GM19240 (cell line): ENCODE data around the gene NR1D1.

Experiments
- DNase-seq: peaks from one replicate; pipeline ENCODE4 v3.0.0; 2011; ENCODE audit warnings: low spot score; ENCODE audit not compliant: insufficient read length

The NR1D1 gene

DNA sequence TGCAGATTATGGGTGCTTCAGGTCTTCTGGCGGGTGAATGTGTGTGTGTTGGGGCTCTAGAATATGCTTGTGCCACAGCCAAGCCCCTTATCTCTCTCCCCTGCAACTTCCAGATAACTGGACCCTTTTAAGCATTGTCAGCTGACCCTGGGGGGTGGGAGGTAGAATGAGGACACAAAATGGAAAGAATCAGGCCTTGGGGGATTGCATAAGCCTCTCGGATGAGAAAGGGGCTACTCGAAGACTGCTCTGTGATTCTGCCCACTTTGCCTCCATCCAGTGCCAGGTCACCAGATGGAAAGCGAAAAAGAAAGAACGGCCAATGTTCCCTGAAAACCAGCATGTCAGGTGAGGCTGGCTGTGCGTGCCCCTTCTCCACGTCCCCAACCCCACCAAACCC, 23.8 kb downstream of the NR1D1 start:
- no peak for DNase-seq

DNA sequence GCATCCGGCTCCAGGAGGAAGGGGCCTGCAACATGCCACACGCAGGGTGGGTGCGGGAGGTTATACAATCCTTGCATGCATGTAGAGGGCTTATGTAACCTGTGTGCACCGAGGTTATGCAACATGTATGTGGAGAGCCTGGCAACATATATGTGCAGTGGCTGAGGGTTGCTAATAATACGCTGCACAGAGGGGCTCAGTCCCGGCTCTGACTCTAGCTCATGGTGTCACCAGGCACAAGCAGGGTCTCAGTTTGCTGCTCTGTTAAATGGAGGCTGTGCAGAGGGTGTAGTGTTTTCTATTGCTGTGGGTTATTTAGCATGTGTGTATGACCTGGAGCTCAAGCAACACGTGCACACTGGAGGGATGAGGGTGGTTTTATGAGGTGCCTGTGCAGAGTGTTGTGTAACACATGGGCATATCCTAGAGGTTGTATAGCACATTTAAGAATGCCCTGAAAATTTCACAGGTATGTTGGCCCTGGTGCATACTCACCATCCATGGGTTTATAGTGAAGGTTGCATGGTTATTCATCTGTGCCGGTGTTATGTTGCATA, 24.4 kb downstream of the NR1D1 start:
- no peak for DNase-seq

DNA sequence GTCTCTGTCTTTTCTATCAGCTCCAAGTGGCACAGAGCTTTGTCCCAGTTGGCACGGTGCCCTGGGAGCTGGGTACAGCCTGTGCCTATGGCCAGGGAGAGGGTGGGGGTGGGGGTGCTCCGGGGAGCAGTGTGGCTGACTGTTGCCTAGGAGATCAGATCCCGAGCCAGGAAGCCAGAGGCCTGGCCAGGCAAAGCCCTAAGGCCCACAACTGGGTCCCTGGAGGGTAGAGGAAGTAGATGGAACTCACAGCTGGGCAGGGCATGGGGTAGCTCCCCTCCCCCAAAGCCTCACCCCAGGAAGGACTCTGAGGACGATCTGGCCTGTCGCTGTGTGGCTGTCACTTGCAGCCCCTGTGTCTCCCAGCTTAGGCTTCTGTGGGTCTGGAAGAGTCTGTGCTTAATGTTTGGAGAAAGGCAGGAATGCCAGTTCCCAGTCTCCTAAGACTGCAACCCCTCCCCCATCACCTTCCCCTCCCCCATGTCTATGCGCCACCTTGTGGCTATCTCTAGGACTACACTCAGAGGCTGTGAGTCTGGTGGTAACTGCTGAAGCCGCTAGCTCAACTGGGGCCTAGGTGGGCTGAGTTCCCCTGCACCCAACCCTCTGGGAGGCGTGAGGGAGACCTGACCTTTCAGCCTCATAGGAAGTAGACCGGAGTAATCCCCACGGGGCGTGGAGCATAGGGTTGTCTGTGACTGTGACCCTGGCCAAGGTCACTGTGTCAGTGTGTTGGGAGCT, 25.0 kb downstream of the NR1D1 start:
- DNase-seq: peak; percentile 50

DNA sequence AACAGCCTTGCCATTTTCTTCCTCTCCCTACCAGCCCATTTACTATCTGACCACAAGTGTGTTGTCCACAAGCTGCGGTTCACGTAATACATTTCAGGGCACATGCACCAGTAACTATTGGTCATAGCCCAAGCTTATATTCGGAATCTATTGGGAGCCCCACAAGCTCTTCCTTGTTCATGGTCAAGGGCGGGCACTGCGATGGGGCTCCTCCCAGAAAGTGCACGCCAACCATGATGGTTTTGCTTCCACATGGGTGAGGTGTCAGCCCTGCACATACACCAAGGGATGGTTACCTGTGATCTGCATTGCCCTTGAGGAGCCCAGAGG, 25.6 kb downstream of the NR1D1 start:
- DNase-seq: no peak

DNA sequence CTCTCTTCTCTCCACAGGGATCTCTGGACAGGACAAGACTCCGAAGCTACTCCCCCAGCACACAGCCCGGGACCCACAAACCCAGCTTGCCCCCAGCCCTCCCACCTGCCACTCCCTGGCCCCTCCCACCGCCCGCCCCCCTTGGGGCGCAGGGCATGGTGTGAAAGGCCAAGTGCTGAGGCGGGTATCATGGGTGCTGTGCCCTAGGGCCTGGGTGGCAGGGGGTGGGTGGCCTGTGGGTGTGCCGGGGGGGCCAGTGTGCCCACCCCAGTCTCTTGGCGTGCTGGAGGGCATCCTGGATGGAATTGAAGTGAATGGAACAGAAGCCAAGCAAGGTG, 26.2 kb downstream of the NR1D1 start:
- no peak for DNase-seq

DNA sequence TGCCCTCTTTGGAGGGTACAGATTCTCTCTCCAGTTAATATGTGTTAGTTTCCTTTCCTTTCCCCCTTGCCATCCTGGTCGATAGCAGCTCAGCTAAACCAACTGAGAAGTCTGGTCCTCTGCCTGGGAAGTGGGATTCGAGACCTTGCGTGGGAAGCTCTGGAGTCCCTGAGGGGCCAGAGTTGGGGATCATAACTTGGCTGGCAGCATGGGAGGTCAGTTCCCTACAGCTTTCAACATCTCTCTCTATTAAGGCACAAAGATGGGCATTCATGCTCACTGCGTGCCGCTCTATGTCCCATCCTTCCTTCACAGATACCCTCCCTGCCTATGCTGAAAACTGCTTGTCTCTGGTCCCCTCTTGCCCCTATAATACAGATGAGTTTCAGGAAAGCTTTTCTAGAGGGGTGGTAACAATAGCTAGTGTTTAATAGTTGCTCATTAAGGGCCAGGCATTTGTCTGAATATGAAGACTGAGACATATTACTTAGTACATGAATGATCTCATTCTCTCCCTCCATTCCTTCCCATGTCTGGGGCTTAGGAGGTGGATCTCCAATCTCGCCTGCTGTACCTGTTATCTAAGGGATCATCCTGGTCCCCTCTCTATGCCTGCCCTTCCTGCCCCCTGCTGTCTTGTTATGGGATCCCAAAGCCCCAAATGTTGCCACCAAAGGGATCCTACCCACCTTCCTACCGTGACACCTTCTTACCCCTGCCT, 26.8 kb downstream of the NR1D1 start:
- DNase-seq: no peak

DNA sequence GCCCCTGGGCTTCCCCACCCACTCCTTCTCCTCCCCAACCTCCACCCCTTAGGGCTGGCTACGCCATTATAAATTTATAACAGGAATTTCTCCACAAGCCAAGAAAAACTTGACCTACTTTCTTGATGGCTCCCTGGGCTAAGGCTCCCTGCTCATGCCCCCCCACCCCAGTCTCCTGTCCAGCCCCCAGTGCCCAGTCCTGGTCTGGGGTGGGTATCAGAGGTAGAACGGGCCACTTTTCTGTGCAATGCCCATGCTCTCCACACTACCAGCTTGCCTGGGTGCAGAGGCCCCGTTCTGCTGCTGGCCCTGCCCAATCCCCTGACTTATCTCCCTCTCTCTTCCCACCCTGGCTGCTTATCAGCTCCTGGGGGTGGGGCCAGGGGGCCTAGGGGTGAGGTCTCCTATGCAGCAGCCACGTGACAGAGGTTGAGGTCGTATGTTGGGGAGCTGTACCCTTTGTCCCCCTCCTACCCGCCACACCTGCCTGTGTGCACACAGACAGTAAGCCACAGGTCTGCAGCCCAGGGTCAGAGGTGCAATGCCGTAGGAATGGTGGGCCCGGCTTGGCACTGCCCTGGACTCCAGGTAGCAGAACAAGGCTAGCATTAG, 27.5 kb downstream of the NR1D1 start:
- no peak for DNase-seq

DNA sequence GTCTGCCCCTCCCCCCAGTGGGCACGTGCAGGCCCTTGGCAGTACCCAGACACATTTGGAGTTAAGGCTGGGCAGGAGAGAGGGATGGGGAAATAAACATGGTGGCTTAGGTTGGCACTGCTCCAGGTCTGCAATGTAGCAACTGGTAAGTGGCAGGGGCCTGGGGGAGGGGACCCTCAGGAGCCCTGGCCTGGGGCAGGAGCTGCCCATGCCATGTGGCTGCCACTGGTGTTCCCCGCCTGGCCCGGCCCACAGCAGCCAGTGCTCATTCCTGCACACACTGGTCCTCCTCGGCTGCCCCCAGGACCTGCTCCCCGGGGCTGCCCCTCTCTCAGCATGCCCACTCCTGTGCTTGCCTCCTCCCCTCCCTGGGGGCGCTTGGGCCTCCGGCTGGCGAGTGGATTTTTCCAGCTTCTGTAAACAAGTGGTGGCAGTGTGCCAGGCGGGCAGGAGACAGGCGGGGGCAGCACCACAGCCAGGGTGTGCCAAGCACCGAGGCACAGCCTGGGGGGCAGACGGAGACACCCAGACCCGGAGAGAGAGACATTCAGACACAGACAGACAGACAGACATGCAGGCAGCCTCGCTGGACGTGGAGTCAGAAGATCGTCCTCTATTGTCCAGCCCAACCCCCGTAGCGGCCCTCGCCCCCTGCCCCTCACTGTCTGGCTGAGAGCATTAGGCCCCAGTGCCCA, 28.2 kb downstream of the NR1D1 start:
- no peak for DNase-seq

DNA sequence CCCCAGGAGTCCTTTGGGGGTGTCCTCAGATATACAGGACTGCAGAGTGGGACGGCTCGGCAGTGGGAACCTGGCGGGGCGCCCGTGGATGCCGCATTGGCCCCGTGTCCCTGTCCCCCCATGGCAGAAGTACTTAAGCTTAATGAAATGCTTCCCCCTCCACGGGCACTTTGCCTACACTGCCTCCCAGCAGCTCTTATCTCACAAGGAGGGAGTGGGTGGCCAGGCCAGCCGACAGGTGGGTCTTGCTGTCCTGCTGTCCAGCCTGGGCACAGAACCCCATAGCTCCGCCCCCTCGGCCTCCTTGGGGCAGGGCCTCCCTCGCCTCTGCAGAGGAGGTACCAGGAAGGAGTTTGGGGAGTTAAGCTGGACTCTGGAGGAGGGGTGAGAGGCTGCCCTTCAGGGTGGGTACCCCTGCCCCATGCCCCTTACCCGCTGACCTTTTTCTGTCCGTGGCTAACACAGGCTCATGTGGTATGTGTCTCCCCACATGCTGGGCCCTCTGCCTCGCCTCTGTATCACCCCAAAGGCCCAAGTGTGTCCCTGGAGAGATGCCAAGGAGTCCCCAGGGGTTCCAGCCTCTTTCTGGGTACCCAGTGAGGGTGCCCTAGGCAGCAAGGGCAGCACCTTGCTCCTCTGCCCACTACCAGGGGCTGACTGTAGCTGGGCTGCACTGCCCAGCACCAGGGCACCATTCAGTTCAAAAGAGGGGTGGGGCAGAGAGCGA, 28.9 kb downstream of the NR1D1 start:
- no peak for DNase-seq

DNA sequence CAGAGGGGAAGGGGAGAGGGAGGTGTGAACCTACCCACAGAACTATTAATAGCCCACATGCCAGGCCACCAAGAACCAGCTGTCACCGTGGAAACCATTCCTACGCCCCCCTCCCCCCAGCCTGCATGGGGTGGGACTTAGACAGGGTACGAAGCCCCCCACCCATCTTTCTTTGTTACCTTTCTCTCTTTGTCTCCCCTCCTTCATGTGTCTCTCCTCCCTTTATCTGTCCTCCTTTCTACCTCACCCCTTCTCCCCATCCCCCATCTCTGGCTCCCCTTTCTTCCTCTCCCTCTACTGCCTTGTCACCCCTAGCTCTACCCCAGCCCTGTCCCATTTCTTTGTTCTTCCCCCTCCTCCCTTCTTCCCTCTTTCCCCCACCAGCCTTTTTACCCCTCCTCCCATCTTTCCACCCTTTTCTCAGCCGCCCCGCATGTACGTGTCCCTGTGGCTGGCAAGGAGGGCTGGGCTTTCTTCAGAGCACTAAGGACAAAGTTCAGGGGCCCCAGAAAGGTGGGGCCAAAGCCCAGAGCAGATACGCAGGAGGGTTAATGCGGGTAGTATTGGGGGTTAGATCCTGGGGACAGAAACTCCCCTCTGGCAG, 29.6 kb downstream of the NR1D1 start:
- no peak for DNase-seq

DNA sequence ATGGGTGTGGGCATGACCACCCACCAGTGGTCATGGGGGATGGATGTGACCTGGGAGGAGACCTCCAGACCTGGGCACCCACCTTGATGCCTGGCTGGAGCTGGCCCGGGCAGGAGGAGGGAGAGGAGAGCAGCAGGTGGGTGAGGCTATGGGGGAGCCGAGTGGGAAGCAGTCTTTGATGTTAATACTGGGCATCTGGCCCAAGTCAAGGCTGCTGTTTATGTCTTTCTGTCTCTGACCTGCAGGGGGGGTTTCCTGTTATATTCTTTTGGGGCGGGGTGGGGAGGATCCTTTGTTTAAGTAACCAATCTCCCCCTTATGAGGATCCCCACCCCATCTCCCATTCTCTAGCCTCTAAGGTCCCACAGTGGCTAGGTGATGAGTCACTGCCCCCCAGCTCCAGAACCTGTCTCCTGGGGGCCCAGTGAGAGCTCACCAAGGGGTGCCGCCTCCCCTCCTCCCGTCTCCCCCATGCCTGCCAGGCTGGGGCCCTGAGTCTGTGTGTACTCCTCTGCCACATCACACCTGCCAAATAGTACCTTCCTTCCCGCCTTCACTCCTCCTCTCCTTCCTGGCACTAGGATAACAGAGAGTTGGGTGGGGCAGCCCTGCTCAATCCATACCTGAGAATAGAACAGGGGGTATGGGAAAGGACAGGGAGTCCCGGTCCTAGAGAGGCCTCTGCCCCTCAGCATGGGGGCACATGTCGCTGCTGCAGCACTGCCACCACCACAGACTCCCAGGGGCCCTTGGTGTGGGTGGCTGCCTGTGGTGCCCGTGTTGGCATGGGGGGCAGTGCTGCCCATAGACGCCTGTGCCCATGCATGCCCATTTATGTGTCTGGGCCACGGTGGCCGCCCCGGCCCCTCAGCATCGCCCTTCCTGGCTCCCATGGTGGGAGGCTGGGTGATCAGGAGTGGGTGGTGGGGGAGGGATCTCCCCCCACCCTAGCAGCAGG, 30.4 kb downstream of the NR1D1 start:
- no peak for DNase-seq

DNA sequence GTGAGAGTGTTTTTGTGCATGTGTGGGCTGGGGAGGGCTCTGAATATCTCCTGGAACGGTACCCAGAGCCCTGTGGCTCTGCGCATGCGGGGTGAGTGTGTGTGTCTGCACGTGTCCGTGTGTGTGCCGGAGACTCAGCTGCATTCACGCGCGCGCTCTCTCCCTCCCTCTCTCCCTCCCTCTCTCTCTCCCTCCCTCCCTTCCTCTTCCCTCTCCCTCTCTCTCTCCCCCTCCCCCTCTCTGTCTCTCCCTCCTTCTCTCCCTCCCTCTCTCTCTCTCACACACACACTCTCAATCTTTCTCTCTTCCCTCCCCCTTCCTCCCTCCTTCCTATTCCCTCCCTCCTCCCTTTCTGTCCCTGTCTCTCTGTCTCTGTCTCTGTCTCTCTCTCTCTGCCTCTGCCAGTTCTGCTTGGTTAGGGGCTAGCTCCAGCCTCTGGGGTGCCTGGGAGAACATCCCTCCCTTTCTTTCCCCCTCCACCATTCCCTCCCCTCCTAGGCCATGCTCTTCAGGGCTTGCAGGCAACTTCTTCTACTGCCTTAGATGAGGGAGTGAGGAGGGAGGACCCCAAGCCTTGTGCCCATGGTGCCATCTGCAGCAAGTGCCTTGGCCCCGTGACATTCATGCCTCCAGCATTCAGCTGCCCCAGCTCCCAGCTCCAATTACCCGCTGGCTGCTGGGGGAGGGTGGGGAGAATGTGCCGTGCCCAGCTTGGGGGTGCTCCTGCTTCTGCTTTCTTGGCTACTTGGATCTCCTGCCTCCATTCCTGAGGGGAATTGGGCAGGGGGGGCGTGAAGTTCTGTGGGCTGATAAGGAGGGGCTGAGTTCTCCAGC, 31.3 kb downstream of the NR1D1 start:
- no peak for DNase-seq

DNA sequence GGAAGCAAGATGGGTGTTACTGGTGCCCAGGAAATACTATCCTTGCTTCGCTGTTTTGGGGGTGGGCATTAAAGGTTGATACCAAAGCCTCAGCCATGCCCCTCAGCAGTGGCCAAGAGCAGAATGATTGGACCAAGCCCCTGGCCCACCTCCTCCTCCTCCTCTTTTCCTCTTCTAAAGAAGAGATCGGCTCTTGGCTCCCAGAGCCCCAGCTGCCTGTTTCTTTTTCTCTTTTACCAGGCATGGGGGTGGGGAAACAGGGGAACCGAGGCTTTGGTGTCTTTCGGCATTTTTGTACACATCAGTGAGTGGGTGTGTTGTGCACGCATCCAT, 31.8 kb downstream of the NR1D1 start:
- DNase-seq: no peak

DNA sequence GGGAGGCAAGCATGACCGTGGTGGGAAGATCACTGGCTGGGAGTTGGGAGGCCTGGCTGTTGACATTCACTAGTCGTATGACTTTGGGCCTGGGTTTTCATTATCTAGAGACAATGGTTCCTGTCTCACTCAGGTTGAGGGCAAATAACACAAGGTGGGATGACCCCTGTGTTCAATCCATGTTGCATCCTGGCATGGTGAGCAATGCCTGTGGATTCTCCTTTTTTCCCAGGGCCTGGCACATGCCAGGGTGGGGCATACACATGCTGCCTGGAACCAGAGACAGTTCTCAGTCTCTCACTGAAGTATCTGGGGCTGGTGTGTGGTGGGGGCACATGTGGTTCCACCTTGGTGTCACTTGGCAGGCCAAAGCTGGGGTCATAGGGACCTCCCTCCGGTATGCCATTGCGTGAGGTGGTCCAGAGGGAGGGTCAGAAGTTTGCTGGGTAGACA, 32.2 kb downstream of the NR1D1 start:
- no peak for DNase-seq

DNA sequence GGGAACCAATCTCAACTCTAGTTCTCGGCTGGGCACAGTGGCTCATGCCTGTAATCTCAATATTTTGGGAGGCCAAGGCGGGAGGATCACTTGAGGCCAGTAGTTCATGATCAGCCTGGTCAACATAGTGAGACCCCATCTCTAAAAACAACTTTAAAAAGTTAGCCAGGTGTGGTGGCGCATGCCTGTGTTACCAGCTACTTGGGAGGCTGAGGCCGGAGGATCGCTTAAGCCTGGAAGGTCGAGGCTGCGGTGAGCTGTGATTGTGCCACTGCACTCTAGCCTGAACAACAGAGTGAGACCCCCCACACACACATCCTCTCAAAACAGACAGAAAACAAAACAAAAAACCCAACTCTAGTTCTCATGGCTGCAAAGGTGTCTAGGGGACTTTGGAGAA, 32.7 kb downstream of the NR1D1 start:
- no peak for DNase-seq

DNA sequence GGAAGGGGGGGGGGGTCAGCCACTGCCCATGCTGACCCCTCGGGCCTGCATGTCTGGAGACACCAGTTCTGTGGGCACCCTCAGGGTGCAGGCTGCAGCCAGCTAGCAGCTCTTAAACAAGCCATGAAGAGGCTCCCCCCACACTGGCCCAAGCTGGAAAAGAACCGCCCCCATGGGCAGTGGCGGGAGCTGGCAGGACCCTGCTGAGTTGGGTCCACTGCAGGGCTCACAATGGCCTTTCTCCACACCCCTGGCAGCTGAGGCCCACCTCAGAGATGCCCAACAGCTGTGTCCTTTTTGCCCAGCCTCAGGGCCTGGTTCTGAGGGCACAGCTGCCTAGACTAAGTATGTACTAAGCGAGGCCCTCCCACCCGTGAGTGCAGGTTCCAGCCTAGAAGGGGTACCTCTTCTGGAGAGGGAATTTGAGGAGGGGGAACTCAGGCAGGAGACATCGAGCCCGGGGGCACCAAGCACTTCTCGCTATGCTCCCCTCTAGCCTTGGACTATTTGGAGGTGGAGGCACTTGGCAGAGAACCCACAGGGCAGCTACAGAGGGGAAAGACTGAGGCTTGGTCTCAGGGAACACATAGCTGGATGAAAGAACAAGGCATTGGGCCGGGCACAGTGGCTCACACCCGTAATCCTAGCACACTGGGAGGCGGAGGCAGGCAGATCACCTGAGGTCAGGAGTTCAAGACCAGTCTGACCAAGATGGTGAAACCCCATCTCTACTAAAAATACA, 34.4 kb downstream of the NR1D1 start:
- no peak for DNase-seq

DNA sequence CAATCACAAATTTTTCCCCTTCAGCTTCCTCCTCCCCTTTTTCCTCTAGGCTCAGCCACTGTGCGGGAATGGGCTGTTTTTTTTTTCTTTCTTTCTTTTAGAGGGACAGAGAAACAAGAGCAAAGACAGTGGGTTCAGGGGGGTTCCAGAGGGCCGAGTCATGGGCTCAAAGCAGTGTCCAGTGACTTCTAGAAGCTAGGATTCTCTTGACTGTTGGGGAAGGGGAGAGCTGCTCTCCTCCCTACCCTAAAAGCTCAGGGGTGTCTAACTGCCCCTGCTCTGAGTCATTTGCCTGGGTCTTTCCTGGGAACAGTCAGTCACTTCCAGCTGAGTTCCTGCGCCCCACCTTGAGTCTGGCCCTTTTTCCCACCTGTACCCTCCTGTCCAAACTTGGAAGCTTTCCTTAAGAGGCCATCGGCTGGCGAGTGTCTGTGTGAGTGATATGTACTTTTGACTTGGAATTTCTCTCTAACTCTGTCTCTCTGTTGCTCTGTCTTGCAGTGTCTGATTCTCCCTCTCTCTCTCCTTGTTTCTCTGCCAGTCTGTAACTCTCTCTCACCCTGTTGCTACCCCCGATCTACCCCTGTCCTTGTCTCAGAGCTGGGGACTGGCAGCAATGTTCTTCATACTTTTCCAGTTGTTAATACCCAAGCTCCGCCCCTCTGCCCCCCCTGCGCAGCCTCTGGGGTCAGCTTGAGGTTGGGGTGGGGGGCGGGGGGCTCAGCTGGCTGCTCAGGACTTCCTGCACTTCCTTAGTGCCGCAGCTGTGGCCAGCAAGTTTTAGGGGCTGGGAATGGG, 35.2 kb downstream of the NR1D1 start:
- DNase-seq: no peak
